HepG2 (cell line): ENCODE data around the gene DOCK10. TPM values are rescaled to one million over a fixed set of nuclear protein-coding genes. Genes with fewer than 3 reads are reported as not detected.

Experiments
- ATAC-seq: fragments of 200-7000 bp; cut with Tn5 transposase; 3 replicates; pipeline ENCODE4 v1.9.1; 2020; ENCODE audit warnings: mild to moderate bottlenecking, moderate library complexity
- BruUV-seq: library from RNA; stranded (reverse); fragments of 400-500 nt; replicated peaks from 2 replicates; lab custom pipeline; 2021; lab: Mats Ljungman, UMichigan
- CTCF ChIA-PET: fragments of 300-600 bp; formaldehyde crosslinking; extraction: SDS; loops from one replicate; lab custom pipeline; 2021; ENCODE audit warnings: low total read pairs, inconsistent platforms, low intra/inter-chr PET ratio; lab: Yijun Ruan, JAX
- POLR2A ChIA-PET: fragments of 350-600 bp; sonication (Branson Sonifier 250); formaldehyde crosslinking; loops from one replicate; lab custom pipeline; 2020; ENCODE audit warnings: antibody characterized with exemption, inconsistent platforms; lab: Yijun Ruan, JAX
- DNase-seq: peaks from one replicate; pipeline ENCODE4 v3.0.0-alpha.2; 2015; ENCODE audit warnings: low spot score
- FAIRE-seq: peaks from 3 replicates; lab custom pipeline; 2011; peaks lifted over from hg19 to GRCh38; lab: Jason Lieb, UNC
- H2AFZ ChIP-seq: one replicate; pipeline ENCODE4 v1.6.1; 2011; ENCODE audit warnings: low read length, inconsistent platforms
- H3K27ac ChIP-seq: fragments of 300-600 bp; 3 replicates; pipeline ENCODE4 v1.8.0; 2011; ENCODE audit warnings: mixed run types, mild to moderate bottlenecking, mixed read lengths, low read length, inconsistent platforms; ENCODE audit not compliant: insufficient read depth; ENCODE audit errors: extremely low read length
- H3K27me3 ChIP-seq, 2 experiments: fragments of 200-600 bp in 1 of 2; 2 replicates in 1 of 2; 3 replicates in 1 of 2; pipeline versions ENCODE4 v1.6.0 to v1.8.0; 2011; ENCODE audit warnings: low read length in 2 of 2, mild to moderate bottlenecking in 2 of 2, moderate library complexity in 2 of 2, inconsistent platforms in 1 of 2; ENCODE audit not compliant: insufficient read depth in 2 of 2, control insufficient read depth in 1 of 2
- H3K36me3 ChIP-seq, 2 experiments: fragments of 200-600 bp in 1 of 2; replicated peaks in 1 of 2; 2 replicates in 1 of 2; 3 replicates in 1 of 2; pipeline versions ENCODE4 v1.5.1 to v1.8.0; 2011; ENCODE audit warnings: low read length in 2 of 2, inconsistent platforms in 1 of 2; ENCODE audit not compliant: insufficient read depth in 2 of 2, control insufficient read depth in 1 of 2
- H3K4me1 ChIP-seq: 2 replicates; pipeline ENCODE4 v1.5.1; 2012; ENCODE audit warnings: low read length, inconsistent platforms; ENCODE audit not compliant: insufficient read depth
- H3K4me2 ChIP-seq: 2 replicates; pipeline ENCODE4 v1.6.0; 2011; ENCODE audit warnings: low read depth, low read length, inconsistent platforms
- H3K4me3 ChIP-seq, 3 experiments: fragments of 200-600 bp in 1 of 3; sonication (generic), shearing (Covaris generic) in 1 of 3; replicated peaks in 1 of 3; 2 replicates each; pipeline ENCODE4 v1.5.1; 2011 to 2016; ENCODE audit warnings: low read length in 3 of 3, inconsistent platforms in 2 of 3, low read depth in 2 of 3, mild to moderate bottlenecking in 2 of 3, control low read depth in 1 of 3, mixed read lengths in 1 of 3; ENCODE audit not compliant: insufficient read depth in 1 of 3
- H3K79me2 ChIP-seq: one replicate; pipeline ENCODE4 v1.6.1; 2011; ENCODE audit warnings: low read length, inconsistent platforms; ENCODE audit not compliant: insufficient read depth
- H3K9ac ChIP-seq: 2 replicates; pipeline ENCODE4 v1.6.0; 2011; ENCODE audit warnings: mild to moderate bottlenecking, low read depth, low read length, inconsistent platforms; ENCODE audit not compliant: insufficient read depth
- H3K9me3 ChIP-seq: 2 replicates; pipeline ENCODE4 v1.5.1; 2012; ENCODE audit warnings: mild to moderate bottlenecking, low read length
- H4K20me1 ChIP-seq: 2 replicates; pipeline ENCODE4 v1.6.0; 2011; ENCODE audit warnings: inconsistent platforms, mild to moderate bottlenecking, low read length, moderate library complexity; ENCODE audit not compliant: insufficient read depth
- MXD3 ChIP-seq: IDR thresholded peaks from 2 replicates; pipeline ENCODE4 v1.6.1; 2016; ENCODE audit warnings: mild to moderate bottlenecking, missing biosample characterization, missing genetic modification reagents
- NFKBIZ ChIP-seq: IDR thresholded peaks from 2 replicates; pipeline ENCODE4 v1.6.1; 2018; ENCODE audit warnings: missing genetic modification reagents, missing compliant biosample characterization
- SATB2 ChIP-seq: sonication (generic); formaldehyde crosslinking; IDR thresholded peaks from 2 replicates; pipeline ENCODE4 v1.5.0; 2020; ENCODE audit warnings: missing genetic modification reagents
- SKIL ChIP-seq: sonication (generic); formaldehyde crosslinking; IDR thresholded peaks from 2 replicates; pipeline ENCODE4 v1.8.0; 2022; ENCODE audit warnings: missing genetic modification reagents, mild to moderate bottlenecking, moderate library complexity, borderline replicate concordance
- STAT6 ChIP-seq: sonication (generic); formaldehyde crosslinking; IDR thresholded peaks from 2 replicates; pipeline ENCODE4 v1.4.0; 2020; ENCODE audit warnings: missing genetic modification reagents, mild to moderate bottlenecking, borderline replicate concordance
- TBX3 ChIP-seq: fragments of 450-650 bp; IDR thresholded peaks from 2 replicates; pipeline ENCODE4 v1.6.1; 2017; ENCODE audit warnings: antibody characterized with exemption, mild to moderate bottlenecking, inconsistent platforms, borderline replicate concordance
- ZKSCAN1 ChIP-seq: fragments of 150-350 bp; IDR thresholded peaks from 2 replicates; pipeline ENCODE4 v1.6.1; 2014; ENCODE audit warnings: low read length
- ZNF383 ChIP-seq: sonication (generic); formaldehyde crosslinking; IDR thresholded peaks from 2 replicates; pipeline ENCODE4 v1.4.0; 2020; ENCODE audit warnings: missing genetic modification reagents, mild to moderate bottlenecking, borderline replicate concordance
- ZNF484 ChIP-seq: sonication (generic); formaldehyde crosslinking; IDR thresholded peaks from 2 replicates; pipeline ENCODE4 v1.5.1; 2020; ENCODE audit warnings: mild to moderate bottlenecking, low read depth, missing genetic modification reagents, borderline replicate concordance
- ZNF616 ChIP-seq: sonication (generic); formaldehyde crosslinking; IDR thresholded peaks from 2 replicates; pipeline ENCODE4 v1.5.0; 2020; ENCODE audit warnings: low read depth, mild to moderate bottlenecking, missing genetic modification reagents
- ZSCAN20 ChIP-seq: sonication (generic); formaldehyde crosslinking; IDR thresholded peaks from 2 replicates; pipeline ENCODE4 v1.4.0; 2020; ENCODE audit warnings: missing genetic modification reagents, mild to moderate bottlenecking, borderline replicate concordance
- WGBS: methylation state at CpG from one replicate; pipeline ENCODE4 v1.1.6; 2017; ENCODE audit warnings: low lambda C conversion rate; 5-methylcytosine and 5-hydroxymethylcytosine counted together
- in situ Hi-C: cut with HindIII; loops from 2 replicates; pipeline ENCODE4 v1.10.0; 2017; ENCODE audit warnings: low pct_unique_long_range_greater_than_20kb; ENCODE audit not compliant: extremely low pct_ligation_motif_present
- intact Hi-C: fragments of 100-400 bp; cut with micrococcal nuclease; formaldehyde crosslinking; loops from one replicate; pipeline ENCODE4 v1.10.0; 2022; ENCODE audit not compliant: unreplicated experiment
- polyA plus RNA-seq, 8 experiments: library from polyadenylated mRNA; depleted of rRNA in 3 of 8; stranded (reverse) in 7 of 8; unstranded in 1 of 8; fragments of >200 nt; fragmentation: Illumina TruSeq in 4 of 8; extraction: Trizol in 4 of 8; gene quantifications; 2 replicates each; pipeline versions ENCODE4 v1.2.1 to v1.2.3, GENCODE V29; 2011 to 2016; ENCODE audit warnings: low read depth in 4 of 8, missing spikeins in 1 of 8, mixed read lengths in 1 of 8; ENCODE audit not compliant: insufficient read depth in 1 of 8
- total RNA-seq, 5 experiments: library from RNA; depleted of rRNA; stranded (reverse); fragments of >200 nt; fragmentation: Illumina TruSeq; extraction: Trizol; gene quantifications; 2 replicates each; pipeline ENCODE4 v1.2.3, GENCODE V29; 2016; ENCODE audit warnings: low read depth in 1 of 5

The DOCK10 gene
- total and polyA plus RNA-seq, 2 of the 13 experiments (the other 11 are each of a cell fraction or from before 2014, with no cell fraction given), result not detected

GRCh38 chr2:224975761-224976160 is 66.5 kb downstream of the DOCK10 start:
- BruUV-seq, result no TSS peak
- H3K9me3 ChIP-seq, result no peaks in the 10 kb centered on the region
- H3K4me1 ChIP-seq, result no peaks in the 10 kb centered on the region
- H2AFZ ChIP-seq, result no peak overlapping the region
- no peaks in the 10 kb centered on the region for H4K20me1 ChIP-seq
- no peak overlapping the region for H3K27ac ChIP-seq
- no peaks in the 10 kb centered on the region; a peak in 2 of 5 replicates for H3K27me3 ChIP-seq
- no peak overlapping the region for H3K4me3 ChIP-seq
- WGBS, result 34% methylated on average over 4 of the region's 4 CpGs
- intact Hi-C loops, result no loop called here
- no peaks in the 10 kb centered on the region for H3K36me3 ChIP-seq
- H3K4me2 ChIP-seq, result no peak overlapping the region
- no peaks in the 10 kb centered on the region for H3K79me2 ChIP-seq
- ATAC-seq (no peak), DNase-seq (no peak), FAIRE-seq (no peak)
- CTCF ChIA-PET, result no interaction called here
- H3K9ac ChIP-seq, result no peak overlapping the region
- POLR2A ChIA-PET, result no interaction called here
- in situ Hi-C loops, result no loop called here
- TF ChIP-seq ZNF383 (CRISPR knock-in tag) (no peak), ZSCAN20 (no peak), ZNF616 (CRISPR knock-in tag) (no peak), ZKSCAN1 (no peak)

- H3K9ac ChIP-seq, result no peak overlapping the region
- ATAC-seq (no peak), DNase-seq (no peak), FAIRE-seq (no peak)
- H3K9me3 ChIP-seq, result no peaks in the 10 kb centered on the region
- in situ Hi-C loops, result no loop called here
- ChIA-PET CTCF (no interaction called here), POLR2A (no interaction called here)
- no peaks in the 10 kb centered on the region for H3K4me1 ChIP-seq
- no peak overlapping the region for H3K27ac ChIP-seq
- H4K20me1 ChIP-seq, result no peaks in the 10 kb centered on the region
- no peaks in the 10 kb centered on the region for H3K36me3 ChIP-seq
- intact Hi-C loops, result no loop called here
- no peaks in the 10 kb centered on the region for H3K79me2 ChIP-seq
- H2AFZ ChIP-seq, result no peak overlapping the region
- H3K4me2 ChIP-seq, result no peak overlapping the region
- no TSS peak for BruUV-seq
- H3K27me3 ChIP-seq, result peaks cover 0 to 3% of the 10 kb centered on the region in 2 experiments; a peak in 2 of 5 replicates
- WGBS, result 1% methylated on average over 10 of the region's 10 CpGs
- H3K4me3 ChIP-seq, result no peak overlapping the region
- no peak for TF ChIP-seq MXD3 (CRISPR knock-in tag)
- no peak for TF ChIP-seq STAT6
- no peak for TF ChIP-seq SATB2 (CRISPR knock-in tag)
- no peak for TF ChIP-seq NFKBIZ
- TF ChIP-seq SKIL (CRISPR knock-in tag), result no peak
- TF ChIP-seq ZNF484, result no peak
- no peak for TF ChIP-seq TBX3
Observed at GRCh38 chr2:224973112-224974016, 68.9 kb downstream of the DOCK10 start.
